Measurements from ENCODE around the gene GRIK1. TPM values are rescaled to one million over a fixed set of nuclear protein-coding genes. Genes with fewer than 3 reads are reported as not detected.

Gene GRIK1
- total RNA-seq, 1 donor from 2014 or later = 4.6 TPM

GRCh38 chr21:29741761-29742160 lies 198.0 kb downstream of the GRIK1 start:
- DNase-seq (ENCODE audit: low spot score) (no peak), ATAC-seq (no peak)
- intact Hi-C loops (cut with DNase I) = no loop called here

GRCh38 chr21:29739176-29739575 lies 200.6 kb downstream of the GRIK1 start:
- intact Hi-C loops (cut with DNase I) = no loop called here
- DNase-seq (ENCODE audit: low spot score) = no peak
- no peak for ATAC-seq

- intact Hi-C loops (cut with DNase I) = no loop called here
- no peak for DNase-seq (ENCODE audit: low spot score)
- no peak for ATAC-seq
These were observed 201.1 kb downstream of the GRIK1 start for GRCh38 chr21:29738730-29739129.

- DNase-seq (ENCODE audit: low spot score) = no peak
- intact Hi-C loops (cut with DNase I) = no loop called here
- ATAC-seq = no peak
These were observed 202.6 kb downstream of the GRIK1 start for GRCh38 chr21:29737186-29737585.

GRCh38 chr21:29730281-29730680 lies 209.5 kb downstream of the GRIK1 start:
- intact Hi-C loops (cut with DNase I) = no loop called here
- ATAC-seq (no peak), DNase-seq (ENCODE audit: low spot score) (no peak)

GRCh38 chr21:29726044-29726443 lies 213.8 kb downstream of the GRIK1 start:
- intact Hi-C loops (cut with DNase I) = no loop called here
- no peak for ATAC-seq
- no peak for DNase-seq (ENCODE audit: low spot score)

GRCh38 chr21:29725025-29725736 lies 214.6 kb downstream of the GRIK1 start:
- no peak for DNase-seq (ENCODE audit: low spot score)
- intact Hi-C loops (cut with DNase I) = no loop called here
- ATAC-seq = no peak

- no peak for ATAC-seq
- intact Hi-C loops (cut with DNase I) = no loop called here
- DNase-seq (ENCODE audit: low spot score) = no peak
These were observed 217.8 kb downstream of the GRIK1 start for GRCh38 chr21:29721964-29722363.

GRCh38 chr21:29721221-29721620 lies 218.6 kb downstream of the GRIK1 start:
- DNase-seq (ENCODE audit: low spot score) (no peak), ATAC-seq (no peak)
- intact Hi-C loops (cut with DNase I) = no loop called here

GRCh38 chr21:29719521-29719920 lies 220.3 kb downstream of the GRIK1 start:
- intact Hi-C loops (cut with DNase I) = no loop called here
- ATAC-seq = no peak
- DNase-seq (ENCODE audit: low spot score) = no peak

GRCh38 chr21:29718081-29718815 lies 221.5 kb downstream of the GRIK1 start:
- DNase-seq (ENCODE audit: low spot score) (no peak), ATAC-seq (no peak)
- intact Hi-C loops (cut with DNase I) = no loop called here

GRCh38 chr21:29717659-29718058 lies 222.1 kb downstream of the GRIK1 start:
- ATAC-seq = no peak
- no peak for DNase-seq (ENCODE audit: low spot score)
- intact Hi-C loops (cut with DNase I) = no loop called here

GRCh38 chr21:29716753-29717152 lies 223.0 kb downstream of the GRIK1 start:
- ATAC-seq = no peak
- intact Hi-C loops (cut with DNase I) = no loop called here

GRCh38 chr21:29715089-29715488 lies 224.7 kb downstream of the GRIK1 start:
- intact Hi-C loops (cut with DNase I) = no loop called here
- DNase-seq (ENCODE audit: low spot score) (no peak), ATAC-seq (no peak)

More at GRCh38 chr21:29716753-29717152, 223.0 kb downstream of the GRIK1 start:
- no peak for DNase-seq (ENCODE audit: low spot score)

GRCh38 chr21:29712818-29713217 lies 227.0 kb downstream of the GRIK1 start:
- no peak for ATAC-seq
- DNase-seq (ENCODE audit: low spot score) = no peak
- intact Hi-C loops (cut with DNase I) = no loop called here

- ATAC-seq (no peak), DNase-seq (ENCODE audit: low spot score) (no peak)
- intact Hi-C loops (cut with DNase I) = no loop called here
These were observed 228.6 kb downstream of the GRIK1 start for GRCh38 chr21:29711236-29711635.

- intact Hi-C loops (cut with DNase I) = no loop called here
- DNase-seq (ENCODE audit: low spot score) (no peak), ATAC-seq (no peak)
These were observed 229.3 kb downstream of the GRIK1 start for GRCh38 chr21:29710498-29710897.

GRCh38 chr21:29708401-29708800 lies 231.4 kb downstream of the GRIK1 start:
- intact Hi-C loops (cut with DNase I) = no loop called here
- no peak for ATAC-seq
- DNase-seq (ENCODE audit: low spot score) = no peak

GRCh38 chr21:29704719-29705118 lies 235.1 kb downstream of the GRIK1 start:
- intact Hi-C loops (cut with DNase I) = no loop called here
- no peak for DNase-seq (ENCODE audit: low spot score)
- ATAC-seq = no peak

GRCh38 chr21:29701676-29702075 lies 238.1 kb downstream of the GRIK1 start:
- DNase-seq (ENCODE audit: low spot score) (no peak), ATAC-seq (no peak)
- intact Hi-C loops (cut with DNase I) = no loop called here
